Measurements from ENCODE around the gene TMIE.

DNA sequence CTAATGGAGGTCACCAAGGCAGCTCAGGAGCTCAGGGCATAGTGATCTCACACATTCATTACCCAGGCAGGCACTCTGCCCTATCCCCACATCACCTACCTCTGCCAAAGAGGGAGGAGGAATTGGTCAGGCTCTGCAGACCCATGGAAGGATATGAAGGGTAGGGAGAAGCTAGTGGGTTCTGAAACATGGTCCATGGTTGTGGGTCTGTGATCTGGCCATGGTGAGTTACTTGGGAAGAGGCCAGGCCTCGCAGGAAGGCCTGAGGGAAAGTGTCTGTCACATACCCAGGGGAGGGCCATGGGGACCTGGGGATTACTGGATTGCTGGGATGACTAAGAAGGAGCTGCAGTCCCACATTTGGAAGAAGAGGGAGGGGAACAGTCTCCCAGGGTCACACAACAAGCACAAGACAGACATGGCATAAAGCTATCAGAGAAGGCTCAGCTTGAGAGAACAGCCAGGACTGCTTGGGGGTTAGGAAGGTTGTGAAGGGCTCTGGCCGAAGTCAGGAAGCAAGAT lies 17.9 kb downstream of the TMIE start:
- TF ChIP-seq, protein P1, sequence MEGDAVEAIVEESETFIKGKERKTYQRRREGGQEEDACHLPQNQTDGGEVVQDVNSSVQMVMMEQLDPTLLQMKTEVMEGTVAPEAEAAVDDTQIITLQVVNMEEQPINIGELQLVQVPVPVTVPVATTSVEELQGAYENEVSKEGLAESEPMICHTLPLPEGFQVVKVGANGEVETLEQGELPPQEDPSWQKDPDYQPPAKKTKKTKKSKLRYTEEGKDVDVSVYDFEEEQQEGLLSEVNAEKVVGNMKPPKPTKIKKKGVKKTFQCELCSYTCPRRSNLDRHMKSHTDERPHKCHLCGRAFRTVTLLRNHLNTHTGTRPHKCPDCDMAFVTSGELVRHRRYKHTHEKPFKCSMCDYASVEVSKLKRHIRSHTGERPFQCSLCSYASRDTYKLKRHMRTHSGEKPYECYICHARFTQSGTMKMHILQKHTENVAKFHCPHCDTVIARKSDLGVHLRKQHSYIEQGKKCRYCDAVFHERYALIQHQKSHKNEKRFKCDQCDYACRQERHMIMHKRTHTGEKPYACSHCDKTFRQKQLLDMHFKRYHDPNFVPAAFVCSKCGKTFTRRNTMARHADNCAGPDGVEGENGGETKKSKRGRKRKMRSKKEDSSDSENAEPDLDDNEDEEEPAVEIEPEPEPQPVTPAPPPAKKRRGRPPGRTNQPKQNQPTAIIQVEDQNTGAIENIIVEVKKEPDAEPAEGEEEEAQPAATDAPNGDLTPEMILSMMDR (IDR thresholded peaks at IDR 0.05): no peak
- no peak for TF ChIP-seq POLR2A (IDR thresholded peaks at IDR 0.05)
